HUES6 (cell line): ENCODE results near the gene MICOS13.

ENCODE experiments used
- H3K27ac ChIP-seq: 2 replicates; pipeline ENCODE4 v1.7.0; 2013; ENCODE audit warnings: low read depth, mild to moderate bottlenecking, low read length, inconsistent platforms
- H3K27me3 ChIP-seq: 2 replicates; pipeline ENCODE4 v1.6.1; 2013; ENCODE audit warnings: low read length; ENCODE audit not compliant: control insufficient read depth, insufficient read depth
- H3K36me3 ChIP-seq: 2 replicates; pipeline ENCODE4 v1.6.1; 2013; ENCODE audit warnings: low read length; ENCODE audit not compliant: control insufficient read depth, insufficient read depth
- H3K4me1 ChIP-seq: 2 replicates; pipeline ENCODE4 v1.6.1; 2013; ENCODE audit warnings: low read length; ENCODE audit not compliant: control insufficient read depth, insufficient read depth
- H3K4me3 ChIP-seq: 2 replicates; pipeline ENCODE4 v1.5.1; 2013; ENCODE audit warnings: low read depth, low read length
- H3K9ac ChIP-seq: one replicate; pipeline ENCODE4 v1.6.1; 2013; ENCODE audit warnings: mild to moderate bottlenecking, low read length
- H3K9me3 ChIP-seq: 2 replicates; pipeline ENCODE4 v1.6.1; 2013; ENCODE audit warnings: low read depth, low read length; ENCODE audit not compliant: control insufficient read depth, insufficient read depth

The MICOS13 gene

GRCh38 chr19:5635427-5635826 is 44.9 kb downstream of the MICOS13 start:
- H3K9me3 ChIP-seq: no peaks in the 10 kb centered on the region
- no peaks in the 10 kb centered on the region for H3K27me3 ChIP-seq
- no peaks in the 10 kb centered on the region for H3K4me1 ChIP-seq
- H3K27ac ChIP-seq: no peak overlapping the region
- no peak overlapping the region for H3K4me3 ChIP-seq
- no peak overlapping the region for H3K9ac ChIP-seq
- peaks cover 36% of the 10 kb centered on the region for H3K36me3 ChIP-seq

GRCh38 chr19:5632657-5633056 is 47.7 kb downstream of the MICOS13 start:
- Histone ChIP-seq H3K36me3 (peaks cover 58% of the 10 kb centered on the region), H3K9ac (no peak overlapping the region), H3K4me1 (peaks cover 1% of the 10 kb centered on the region; the same call in 1 of the 2 replicates)

GRCh38 chr19:5632241-5632612 is 48.1 kb downstream of the MICOS13 start:
- no peak overlapping the region for H3K9ac ChIP-seq
- H3K27ac ChIP-seq: no peak overlapping the region
- H3K9me3 ChIP-seq: no peaks in the 10 kb centered on the region
- H3K4me3 ChIP-seq: no peak overlapping the region
- H3K27me3 ChIP-seq: no peaks in the 10 kb centered on the region
- H3K4me1 ChIP-seq: peaks cover 5% of the 10 kb centered on the region; the same call in 1 of the 2 replicates
- peaks cover 63% of the 10 kb centered on the region for H3K36me3 ChIP-seq

More at GRCh38 chr19:5632657-5633056, 47.7 kb downstream of the MICOS13 start:
- Histone ChIP-seq H3K9me3 (no peaks in the 10 kb centered on the region), H3K4me3 (no peak overlapping the region), H3K27ac (no peak overlapping the region), H3K27me3 (no peaks in the 10 kb centered on the region)

- H3K4me3 ChIP-seq: no peak overlapping the region
- H3K27me3 ChIP-seq: no peaks in the 10 kb centered on the region
- H3K27ac ChIP-seq: no peak overlapping the region
- peaks cover 68% of the 10 kb centered on the region for H3K36me3 ChIP-seq
- no peak overlapping the region for H3K9ac ChIP-seq
- peaks cover 6% of the 10 kb centered on the region; the same call in 1 of the 2 replicates for H3K4me1 ChIP-seq
- no peaks in the 10 kb centered on the region for H3K9me3 ChIP-seq
These were observed 48.6 kb downstream of the MICOS13 start for GRCh38 chr19:5631567-5632240.

GRCh38 chr19:5628919-5629481 is 51.3 kb downstream of the MICOS13 start:
- Histone ChIP-seq H3K27ac (no peak overlapping the region), H3K9ac (no peak overlapping the region), H3K27me3 (no peaks in the 10 kb centered on the region), H3K9me3 (no peaks in the 10 kb centered on the region), H3K4me3 (no peak overlapping the region), H3K36me3 (peaks cover 75% of the 10 kb centered on the region), H3K4me1 (peaks cover 22% of the 10 kb centered on the region; the same call in 1 of the 2 replicates)

GRCh38 chr19:5628461-5628860 is 51.9 kb downstream of the MICOS13 start:
- H3K4me1 ChIP-seq: peaks cover 22% of the 10 kb centered on the region; the same call in 1 of the 2 replicates
- no peak overlapping the region for H3K27ac ChIP-seq

More at GRCh38 chr19:5628461-5628860, 51.9 kb downstream of the MICOS13 start:
- no peak overlapping the region for H3K9ac ChIP-seq
- H3K9me3 ChIP-seq: no peaks in the 10 kb centered on the region
- H3K27me3 ChIP-seq: no peaks in the 10 kb centered on the region
- peaks cover 75% of the 10 kb centered on the region for H3K36me3 ChIP-seq
- no peak overlapping the region for H3K4me3 ChIP-seq
